Trophoblast cell (in vitro differentiated cells and primary cell): ENCODE data around the gene STEAP1.
A peak's percentile ranks its signal among the peaks of the same experiment; 100 is the strongest.
"Not testable (repeated sequence)": the region's sequence is repeated elsewhere in the genome, so short reads cannot be mapped to it uniquely, and the experiment has no call there.

Experiments
- DNase-seq, 2 donors: peaks; one replicate each; pipeline ENCODE4 v3.0.0-alpha.2; 2016
- H2AFZ ChIP-seq: 2 replicates; pipeline ENCODE4 v1.6.1; 2013; ENCODE audit warnings: low read length, moderate library complexity, mild to moderate bottlenecking; ENCODE audit not compliant: insufficient read depth, poor library complexity
- H2AK5ac ChIP-seq: 2 replicates; pipeline ENCODE4 v1.6.1; 2013; ENCODE audit warnings: mild to moderate bottlenecking, low read length
- H2BK120ac ChIP-seq: 2 replicates; pipeline ENCODE4 v1.6.1; 2013; ENCODE audit warnings: low read length, mild to moderate bottlenecking, moderate library complexity; ENCODE audit not compliant: insufficient read depth, poor library complexity
- H2BK12ac ChIP-seq: 2 replicates; pipeline ENCODE4 v1.6.1; 2013; ENCODE audit warnings: mild to moderate bottlenecking, low read length, moderate library complexity
- H2BK5ac ChIP-seq: 2 replicates; pipeline ENCODE4 v1.6.1; 2013; ENCODE audit warnings: low read length, low read depth, moderate library complexity, mild to moderate bottlenecking; ENCODE audit not compliant: poor library complexity
- H3K14ac ChIP-seq: 2 replicates; pipeline ENCODE4 v1.6.1; 2013; ENCODE audit warnings: mild to moderate bottlenecking, low read length
- H3K18ac ChIP-seq: 2 replicates; pipeline ENCODE4 v1.6.1; 2013; ENCODE audit warnings: mild to moderate bottlenecking, low read length
- H3K23ac ChIP-seq: 2 replicates; pipeline ENCODE4 v1.6.1; 2013; ENCODE audit warnings: low read length
- H3K27ac ChIP-seq: 2 replicates; pipeline ENCODE4 v1.5.1; 2013; ENCODE audit warnings: low read depth, mild to moderate bottlenecking, inconsistent platforms, low read length, moderate library complexity
- H3K27me3 ChIP-seq: 2 replicates; pipeline ENCODE4 v1.6.1; 2013; ENCODE audit warnings: inconsistent platforms, mild to moderate bottlenecking, low read length, moderate library complexity; ENCODE audit not compliant: insufficient read depth
- H3K36me3 ChIP-seq, 2 experiments: 1 replicate in 1 of 2; 2 replicates in 1 of 2; pipeline ENCODE4 v1.6.1; 2013; ENCODE audit warnings: low read length in 2 of 2, mild to moderate bottlenecking in 2 of 2, moderate library complexity in 1 of 2; ENCODE audit not compliant: insufficient read depth in 2 of 2, control insufficient read depth in 1 of 2
- H3K4ac ChIP-seq: 2 replicates; pipeline ENCODE4 v1.6.1; 2013; ENCODE audit warnings: low read depth, mild to moderate bottlenecking, low read length, moderate library complexity
- H3K4me1 ChIP-seq, 2 experiments: 1 replicate in 1 of 2; 2 replicates in 1 of 2; pipeline ENCODE4 v1.6.1; 2013; ENCODE audit warnings: low read length in 2 of 2, mild to moderate bottlenecking in 2 of 2, moderate library complexity in 1 of 2; ENCODE audit not compliant: insufficient read depth in 2 of 2, control insufficient read depth in 1 of 2
- H3K4me2 ChIP-seq: 2 replicates; pipeline ENCODE4 v1.6.1; 2013; ENCODE audit warnings: inconsistent platforms, mild to moderate bottlenecking, low read length, moderate library complexity
- H3K4me3 ChIP-seq: 2 replicates; pipeline ENCODE4 v1.5.1; 2013; ENCODE audit warnings: mild to moderate bottlenecking, low read depth, low read length, inconsistent platforms
- H3K79me1 ChIP-seq: one replicate; pipeline ENCODE4 v1.6.1; 2013; ENCODE audit warnings: low read length
- H3K79me2 ChIP-seq: 2 replicates; pipeline ENCODE4 v1.6.1; 2013; ENCODE audit warnings: low read length, mild to moderate bottlenecking; ENCODE audit not compliant: control insufficient read depth, insufficient read depth, poor library complexity
- H3K9ac ChIP-seq: 2 replicates; pipeline ENCODE4 v1.6.1; 2013; ENCODE audit warnings: mild to moderate bottlenecking, low read length
- H3K9me3 ChIP-seq: 2 replicates; pipeline ENCODE4 v1.6.1; 2013; ENCODE audit warnings: low read depth, mild to moderate bottlenecking, control low read depth, inconsistent platforms, low read length; ENCODE audit not compliant: insufficient read depth
- H4K12ac ChIP-seq: 2 replicates; pipeline ENCODE4 v1.6.1; 2013; ENCODE audit warnings: low read depth, mild to moderate bottlenecking, low read length, moderate library complexity
- H4K8ac ChIP-seq: 2 replicates; pipeline ENCODE4 v1.6.1; 2013; ENCODE audit warnings: low read depth, mild to moderate bottlenecking, low read length, moderate library complexity
- H4K91ac ChIP-seq: one replicate; pipeline ENCODE4 v1.6.1; 2013; ENCODE audit warnings: low read depth, mild to moderate bottlenecking, low read length, moderate library complexity
- WGBS: extraction: QIAGEN DNeasy Blood & Tissue Kit; methylation state at CpG from one replicate; pipeline ENCODE4 v1.1.7; 2013; ENCODE audit warnings: missing lambda C conversion rate; ENCODE audit not compliant: insufficient read length, insufficient coverage; ENCODE audit errors: extremely low coverage; 5-methylcytosine and 5-hydroxymethylcytosine counted together

Gene STEAP1

GRCh38 chr7:90120205-90120604, 34.1 kb upstream of the STEAP1 start:
- not testable (repeated sequence) for H3K9ac ChIP-seq, H4K8ac ChIP-seq, H3K4me1 ChIP-seq, H3K18ac ChIP-seq, H3K36me3 ChIP-seq, DNase-seq, H4K12ac ChIP-seq, H2AK5ac ChIP-seq, H4K91ac ChIP-seq, H2BK5ac ChIP-seq, H3K9me3 ChIP-seq, H3K79me2 ChIP-seq, H3K4me2 ChIP-seq, H2BK120ac ChIP-seq, H2BK12ac ChIP-seq, H3K27ac ChIP-seq, H3K14ac ChIP-seq, H2AFZ ChIP-seq, H3K79me1 ChIP-seq, H3K23ac ChIP-seq, H3K4me3 ChIP-seq, H3K4ac ChIP-seq
- WGBS: no CpG with 5 or more reads among the region's 4 CpGs
- peaks cover 12% of the 10 kb centered on the region for H3K27me3 ChIP-seq

DNA sequence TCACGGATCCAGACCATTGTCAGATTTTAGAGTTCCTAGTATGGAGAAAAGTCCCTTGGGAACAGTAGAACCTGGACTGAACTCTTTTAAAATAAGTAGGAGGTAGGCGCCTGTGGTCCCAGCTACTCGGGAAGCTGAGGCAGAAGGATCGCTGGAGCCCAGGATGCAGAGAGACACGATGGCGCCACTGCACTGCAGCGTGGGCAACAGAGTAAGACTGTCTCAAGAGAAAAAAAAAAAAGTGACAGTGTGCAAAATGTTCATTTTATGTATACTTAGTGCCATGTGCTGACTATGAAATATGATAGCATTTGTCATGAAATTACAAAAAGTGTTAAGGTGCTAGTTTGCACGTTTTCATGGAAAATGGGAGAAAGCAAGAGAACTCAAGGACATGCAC, 22.5 kb upstream of the STEAP1 start:
- not testable (repeated sequence) for H3K9ac ChIP-seq
- WGBS: no CpG with 5 or more reads among the region's 8 CpGs

GRCh38 chr7:90147079-90147960, 6.9 kb upstream of the STEAP1 start:
- not testable (repeated sequence) for H3K4me3 ChIP-seq, H3K9me3 ChIP-seq, H3K27me3 ChIP-seq, H4K91ac ChIP-seq, H3K23ac ChIP-seq, H2BK120ac ChIP-seq, H4K8ac ChIP-seq, H3K79me2 ChIP-seq, H3K4me2 ChIP-seq, H3K14ac ChIP-seq, H2AFZ ChIP-seq, H2BK12ac ChIP-seq, H3K36me3 ChIP-seq, H3K4ac ChIP-seq, H3K79me1 ChIP-seq, H2AK5ac ChIP-seq, H3K18ac ChIP-seq, H3K4me1 ChIP-seq, H2BK5ac ChIP-seq, H3K9ac ChIP-seq, H3K27ac ChIP-seq, DNase-seq, H4K12ac ChIP-seq
- no CpG with 5 or more reads among the region's 14 CpGs for WGBS

More for the DNA sequence above, 22.5 kb upstream of the STEAP1 start:
- H3K4ac ChIP-seq, H2BK12ac ChIP-seq, H3K4me1 ChIP-seq, H2AFZ ChIP-seq, H2AK5ac ChIP-seq, H3K9me3 ChIP-seq, H3K18ac ChIP-seq, H4K91ac ChIP-seq, H3K79me1 ChIP-seq, H4K12ac ChIP-seq, H3K14ac ChIP-seq, DNase-seq, H3K36me3 ChIP-seq, H4K8ac ChIP-seq, H3K4me3 ChIP-seq, H2BK5ac ChIP-seq, H3K79me2 ChIP-seq, H3K27me3 ChIP-seq, H3K4me2 ChIP-seq, H3K23ac ChIP-seq, H2BK120ac ChIP-seq, H3K27ac ChIP-seq: not testable (repeated sequence)

- H4K8ac ChIP-seq, H3K4me2 ChIP-seq, H2BK12ac ChIP-seq, H2AFZ ChIP-seq, H3K9ac ChIP-seq, H3K4me1 ChIP-seq, H2AK5ac ChIP-seq, H3K4me3 ChIP-seq, H3K27ac ChIP-seq, H3K9me3 ChIP-seq, H3K36me3 ChIP-seq, H4K91ac ChIP-seq, H3K18ac ChIP-seq, H3K4ac ChIP-seq, H4K12ac ChIP-seq, H3K27me3 ChIP-seq, H3K23ac ChIP-seq, H3K79me2 ChIP-seq, H2BK5ac ChIP-seq, H3K14ac ChIP-seq, H2BK120ac ChIP-seq, H3K79me1 ChIP-seq: not testable (repeated sequence)
- DNase-seq: peak in 1 of 2 donors; percentile 38
Observed at GRCh38 chr7:90149428-90149827, 4.8 kb upstream of the STEAP1 start.
